Natural killer cell (primary cell): ENCODE measurements around the gene EPC1. TPM values are rescaled to one million over a fixed set of nuclear protein-coding genes. Genes with fewer than 3 reads are reported as not detected.
"Not testable (repeated sequence)": the region's sequence is repeated elsewhere in the genome, so short reads cannot be mapped to it uniquely, and the experiment has no call there.

Source experiments
- ATAC-seq, 3 donors: fragments of 150-1000 bp in 2 of 3; fragments of 200-7000 bp in 1 of 3; cut with Tn5 transposase; 1 replicate in 1 of 3; 2 replicates in 2 of 3; pipeline ENCODE4 v1.10.0; 2021; ENCODE audit warnings: mild to moderate bottlenecking in 2 of 3, moderate library complexity in 2 of 3
- DNase-seq, 2 donors: peaks; one replicate each; pipeline versions ENCODE4 v3.0.0 to v3.0.0-alpha.2; 2013 to 2021; ENCODE audit warnings: mixed read lengths in 1 of 2
- H3K27ac ChIP-seq: one replicate; pipeline ENCODE4 v1.5.1; 2013; ENCODE audit warnings: mild to moderate bottlenecking, low read length
- H3K27me3 ChIP-seq: one replicate; pipeline ENCODE4 v1.6.1; 2013; ENCODE audit warnings: low read length; ENCODE audit not compliant: control insufficient read depth, insufficient read depth
- H3K36me3 ChIP-seq: one replicate; pipeline ENCODE4 v1.6.1; 2013; ENCODE audit warnings: low read length; ENCODE audit not compliant: control insufficient read depth, insufficient read depth
- H3K4me1 ChIP-seq: one replicate; pipeline ENCODE4 v1.6.1; 2013; ENCODE audit warnings: low read length; ENCODE audit not compliant: control insufficient read depth, insufficient read depth
- H3K4me3 ChIP-seq: one replicate; pipeline ENCODE4 v1.5.1; 2013; ENCODE audit warnings: low read length
- H3K9me3 ChIP-seq: one replicate; pipeline ENCODE4 v1.6.1; 2013; ENCODE audit warnings: low read length; ENCODE audit not compliant: control insufficient read depth, insufficient read depth
- H3K27ac Mint-ChIP-seq, 2 donors: one replicate each; pipeline ENCODE4 v1.8.0; 2022; ENCODE audit warnings: mild to moderate bottlenecking in 2 of 2, mixed read lengths in 2 of 2, moderate library complexity in 1 of 2
- H3K27me3 Mint-ChIP-seq, 2 donors: one replicate each; pipeline ENCODE4 v1.8.0; 2022; ENCODE audit warnings: low read depth in 2 of 2, mixed read lengths in 2 of 2
- H3K36me3 Mint-ChIP-seq: one replicate; pipeline ENCODE4 v1.8.0; 2022; ENCODE audit warnings: mixed read lengths
- H3K4me1 Mint-ChIP-seq, 2 donors: one replicate each; pipeline ENCODE4 v1.8.0; 2022; ENCODE audit warnings: mixed read lengths in 2 of 2
- H3K4me3 Mint-ChIP-seq: one replicate; pipeline ENCODE4 v1.8.0; 2022; ENCODE audit warnings: mild to moderate bottlenecking, moderate library complexity, mixed read lengths
- H3K9me3 Mint-ChIP-seq, 2 donors: one replicate each; pipeline ENCODE4 v1.8.0; 2022; ENCODE audit warnings: mixed read lengths in 2 of 2
- WGBS: methylation state at CpG from one replicate; pipeline ENCODE4 v1.1.7; 2013; ENCODE audit warnings: missing lambda C conversion rate; ENCODE audit not compliant: insufficient coverage; 5-methylcytosine and 5-hydroxymethylcytosine counted together
- intact Hi-C: fragments of 100-400 bp; cut with micrococcal nuclease; formaldehyde crosslinking; loops from one replicate; pipeline ENCODE4 v1.14.2; 2022
- total RNA-seq, 4 donors: library from RNA; stranded (reverse); fragments of 120-200 nt in 1 of 4; gene quantifications; one replicate each; pipeline versions ENCODE4 v1.2.3 to v1.2.4, GENCODE V29; 2013 to 2022
- TF ChIP-seq, protein P1 (sequence below): fragments of 200-600 bp; IDR thresholded peaks from one replicate; pipeline ENCODE4 v1.8.0; 2022; ENCODE audit warnings: antibody characterized with exemption

EPC1 gene
- total RNA-seq, 3 donors from 2014 or later (not counting 1 experiment from before 2014, with no cell fraction given) = 155 to 178 (median 161) TPM

DNA sequence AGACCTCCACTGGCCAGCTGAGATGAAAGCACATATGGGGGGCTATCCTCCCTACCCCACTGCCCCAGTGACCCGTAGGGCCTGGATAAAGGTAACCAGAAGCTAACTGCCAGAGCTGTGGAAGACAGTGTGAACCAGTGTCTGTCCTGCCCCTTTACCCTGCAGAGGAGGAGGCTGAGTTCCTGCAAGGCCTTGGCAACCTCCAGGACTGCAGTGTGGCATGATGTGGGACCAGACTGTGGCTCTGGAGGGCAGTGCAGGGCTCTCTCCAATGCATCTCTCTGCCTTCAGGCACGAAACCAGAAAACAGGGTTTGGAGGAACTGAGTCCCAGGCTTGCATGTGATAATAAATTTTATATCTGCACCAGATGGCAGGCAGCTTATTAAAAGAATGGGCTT is 93.1 kb downstream of the EPC1 start:
- Histone ChIP-seq H3K4me1 (no peaks in the 10 kb centered on the region), H3K27me3 (no peaks in the 10 kb centered on the region), H3K4me3 (no peak overlapping the region), H3K36me3 (no peaks in the 10 kb centered on the region), H3K9me3 (no peaks in the 10 kb centered on the region), H3K27ac (no peak overlapping the region)
- no peak overlapping the region for H3K4me3 Mint-ChIP-seq
- no peaks in the 10 kb centered on the region for H3K9me3 Mint-ChIP-seq
- TF ChIP-seq, protein P1, sequence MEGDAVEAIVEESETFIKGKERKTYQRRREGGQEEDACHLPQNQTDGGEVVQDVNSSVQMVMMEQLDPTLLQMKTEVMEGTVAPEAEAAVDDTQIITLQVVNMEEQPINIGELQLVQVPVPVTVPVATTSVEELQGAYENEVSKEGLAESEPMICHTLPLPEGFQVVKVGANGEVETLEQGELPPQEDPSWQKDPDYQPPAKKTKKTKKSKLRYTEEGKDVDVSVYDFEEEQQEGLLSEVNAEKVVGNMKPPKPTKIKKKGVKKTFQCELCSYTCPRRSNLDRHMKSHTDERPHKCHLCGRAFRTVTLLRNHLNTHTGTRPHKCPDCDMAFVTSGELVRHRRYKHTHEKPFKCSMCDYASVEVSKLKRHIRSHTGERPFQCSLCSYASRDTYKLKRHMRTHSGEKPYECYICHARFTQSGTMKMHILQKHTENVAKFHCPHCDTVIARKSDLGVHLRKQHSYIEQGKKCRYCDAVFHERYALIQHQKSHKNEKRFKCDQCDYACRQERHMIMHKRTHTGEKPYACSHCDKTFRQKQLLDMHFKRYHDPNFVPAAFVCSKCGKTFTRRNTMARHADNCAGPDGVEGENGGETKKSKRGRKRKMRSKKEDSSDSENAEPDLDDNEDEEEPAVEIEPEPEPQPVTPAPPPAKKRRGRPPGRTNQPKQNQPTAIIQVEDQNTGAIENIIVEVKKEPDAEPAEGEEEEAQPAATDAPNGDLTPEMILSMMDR = no peak
- no peak for ATAC-seq
- H3K27me3 Mint-ChIP-seq = no peaks in the 10 kb centered on the region
- peaks cover 5 to 6% of the 10 kb centered on the region in 2 donors for H3K4me1 Mint-ChIP-seq
- 93% methylated on average over 2 of the region's 2 CpGs for WGBS
- H3K27ac Mint-ChIP-seq = no peak overlapping the region
- intact Hi-C loops = no loop called here
- no peaks in the 10 kb centered on the region for H3K36me3 Mint-ChIP-seq
- no peak for DNase-seq

DNA sequence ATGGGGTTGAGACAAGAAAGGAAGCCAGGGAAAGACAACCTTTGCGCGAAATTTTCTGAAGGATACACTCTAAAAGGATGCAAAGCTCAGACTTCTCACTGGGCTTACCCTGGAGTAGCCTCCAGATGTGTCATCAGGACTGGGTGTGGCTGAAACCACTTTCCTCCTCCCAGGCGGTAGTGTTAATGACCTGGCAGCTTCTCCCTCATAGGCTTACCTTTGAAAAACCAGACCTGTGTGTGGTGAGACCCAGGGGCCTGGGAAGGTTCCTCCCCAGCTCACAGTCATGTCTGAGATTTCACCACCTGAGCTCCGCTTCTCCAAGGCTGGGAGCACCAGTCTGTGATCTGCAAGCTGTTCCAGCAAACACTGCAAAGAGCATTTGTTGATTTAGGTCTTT is 93.7 kb downstream of the EPC1 start:
- no peaks in the 10 kb centered on the region for H3K27me3 Mint-ChIP-seq
- intact Hi-C loops = no loop called here
- DNase-seq = no peak
- TF ChIP-seq, protein P1 = no peak
- ATAC-seq = no peak
- Histone ChIP-seq H3K9me3 (no peaks in the 10 kb centered on the region), H3K4me1 (no peaks in the 10 kb centered on the region), H3K36me3 (no peaks in the 10 kb centered on the region), H3K4me3 (no peak overlapping the region), H3K27me3 (no peaks in the 10 kb centered on the region), H3K27ac (no peak overlapping the region)
- H3K36me3 Mint-ChIP-seq = no peaks in the 10 kb centered on the region
- no peaks in the 10 kb centered on the region for H3K9me3 Mint-ChIP-seq
- H3K4me3 Mint-ChIP-seq = no peak overlapping the region
- no peak overlapping the region for H3K27ac Mint-ChIP-seq
- H3K4me1 Mint-ChIP-seq = peaks cover 5 to 6% of the 10 kb centered on the region in 2 donors
- WGBS = 84% methylated on average over 4 of the region's 4 CpGs

DNA sequence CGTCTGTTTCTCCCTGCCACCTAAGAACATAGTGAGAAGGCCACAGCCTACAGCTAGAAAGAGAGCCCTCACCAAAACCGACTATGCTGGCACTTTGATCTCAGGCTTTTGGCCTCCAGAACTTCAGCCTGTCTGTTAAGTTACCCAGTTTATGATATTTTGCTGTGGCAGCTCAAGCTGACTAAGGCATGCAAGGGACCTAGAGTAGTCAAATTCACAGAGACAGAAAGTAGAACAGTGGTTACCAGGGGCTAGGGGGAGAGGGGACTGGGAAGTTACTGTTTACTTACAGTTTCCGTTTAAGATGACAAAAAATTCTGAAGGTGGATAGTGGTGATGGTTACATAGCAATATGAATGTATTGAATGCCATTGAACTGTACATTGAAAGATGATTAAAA is 96.5 kb downstream of the EPC1 start:
- WGBS = 43% methylated on average over 1 of the region's 3 CpGs
- H3K27ac ChIP-seq, H3K27me3 ChIP-seq, H3K4me3 ChIP-seq, DNase-seq, ATAC-seq, H3K9me3 ChIP-seq, H3K27ac Mint-ChIP-seq, H3K36me3 Mint-ChIP-seq, H3K4me1 Mint-ChIP-seq, H3K9me3 Mint-ChIP-seq, H3K4me3 Mint-ChIP-seq, intact Hi-C loops, H3K36me3 ChIP-seq, H3K4me1 ChIP-seq, H3K27me3 Mint-ChIP-seq: not testable (repeated sequence)

DNA sequence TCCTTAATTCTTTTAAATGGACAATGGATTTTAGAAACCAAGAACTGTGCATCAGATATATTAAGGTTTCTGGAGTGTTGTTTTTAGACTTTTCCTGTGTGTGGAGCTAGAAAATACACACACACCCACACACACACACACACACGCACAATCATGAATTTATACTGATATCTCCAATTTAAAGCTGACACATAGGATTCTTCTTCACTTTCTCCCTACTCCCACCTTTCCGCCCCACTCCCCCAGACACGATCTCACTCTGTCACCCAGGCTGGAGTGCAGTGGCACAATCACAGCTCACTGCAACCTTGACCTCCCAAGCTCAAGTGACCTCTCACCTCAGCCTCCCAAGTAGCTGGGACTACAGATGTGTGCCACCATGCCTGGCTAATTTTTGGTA is 100.3 kb downstream of the EPC1 start:
- no peak overlapping the region for H3K27ac ChIP-seq
- TF ChIP-seq, protein P1 = no peak
- Mint-ChIP-seq H3K4me3 (no peak overlapping the region), H3K9me3 (no peaks in the 10 kb centered on the region), H3K27me3 (peaks cover 0 to 12% of the 10 kb centered on the region in 2 donors), H3K27ac (no peak overlapping the region), H3K4me1 (no peaks in the 10 kb centered on the region), H3K36me3 (no peaks in the 10 kb centered on the region)
- H3K4me1 ChIP-seq = no peaks in the 10 kb centered on the region
- H3K9me3 ChIP-seq = no peaks in the 10 kb centered on the region
- H3K4me3 ChIP-seq = no peak overlapping the region
- no peak for ATAC-seq
- intact Hi-C loops = no loop called here
- WGBS = 95% methylated on average over 3 of the region's 3 CpGs
- no peaks in the 10 kb centered on the region for H3K36me3 ChIP-seq
- no peak for DNase-seq
- H3K27me3 ChIP-seq = no peaks in the 10 kb centered on the region
